T-helper 1 cell treated with Interleukin-12 subunit alpha and Interleukin-12 subunit beta and Interleukin-4 antibody, amounts not matched to agents 30 μg/mL and 1 μg/mL, for 36 hours (primary cell): Measurements from ENCODE around the gene DPP7.
"Not testable (repeated sequence)": the region's sequence is repeated elsewhere in the genome, so short reads cannot be mapped to it uniquely, and the experiment has no call there.

ENCODE experiments used
- H3K27ac Mint-ChIP-seq: one replicate; pipeline ENCODE4 v1.8.0; 2021; ENCODE audit warnings: mild to moderate bottlenecking, mixed read lengths
- H3K27me3 Mint-ChIP-seq: one replicate; pipeline ENCODE4 v1.8.0; 2021; ENCODE audit warnings: low read depth, mixed read lengths
- H3K36me3 Mint-ChIP-seq: one replicate; pipeline ENCODE4 v1.8.0; 2021; ENCODE audit warnings: low read depth, mixed read lengths
- H3K4me1 Mint-ChIP-seq: one replicate; pipeline ENCODE4 v1.8.0; 2021; ENCODE audit warnings: low read depth, mixed read lengths
- H3K4me3 Mint-ChIP-seq: one replicate; pipeline ENCODE4 v1.8.0; 2021; ENCODE audit warnings: mild to moderate bottlenecking, moderate library complexity, mixed read lengths
- H3K9me3 Mint-ChIP-seq: one replicate; pipeline ENCODE4 v1.8.0; 2021; ENCODE audit warnings: mixed read lengths

DPP7 gene

DNA sequence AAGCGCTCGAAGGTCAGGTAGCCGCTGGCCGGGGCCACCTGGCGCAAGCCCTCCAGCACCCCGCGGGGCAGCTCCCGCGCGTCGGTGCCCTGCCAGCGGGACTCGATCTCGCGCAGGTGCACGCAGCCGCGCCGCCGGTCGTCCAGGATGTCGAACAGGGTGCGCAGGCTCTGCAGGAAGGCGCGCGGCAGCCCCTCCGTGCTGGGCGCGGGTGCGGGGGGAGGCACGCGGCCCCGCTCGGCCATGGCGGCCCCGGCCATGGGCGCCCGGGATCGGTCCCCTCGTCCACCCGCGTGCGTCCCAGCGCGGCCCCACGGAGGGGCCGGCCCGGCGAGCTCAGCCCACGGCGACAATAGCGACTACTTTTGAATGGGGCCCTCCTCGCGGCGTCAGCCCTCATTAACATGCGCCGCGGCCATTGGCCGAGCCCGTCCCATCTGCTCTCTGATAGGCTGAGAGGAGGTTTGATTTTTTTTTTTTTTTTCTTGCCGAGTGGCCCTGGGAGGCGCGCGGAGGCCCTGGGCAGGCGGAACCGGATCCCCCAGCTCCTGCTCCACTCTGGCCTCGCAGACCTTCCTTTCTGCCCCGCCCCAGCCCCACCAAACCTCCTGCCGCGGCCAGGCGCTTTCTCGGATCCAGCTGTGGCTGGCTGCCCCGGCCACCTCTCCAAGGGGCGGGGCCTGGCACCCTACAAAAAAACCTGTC is 44.2 kb downstream of the DPP7 start, which contains the start of gene SAPCD2:
TSS of gene SAPCD2 (minus strand) at position 357 of the 705 bp plus-strand sequence. CDS start at position 260, 97 bp downstream.
- Mint-ChIP-seq H3K9me3 (no peaks in the 10 kb centered on the region), H3K27ac (peak within 1 kb of the TSS; percentile 77)

DNA sequence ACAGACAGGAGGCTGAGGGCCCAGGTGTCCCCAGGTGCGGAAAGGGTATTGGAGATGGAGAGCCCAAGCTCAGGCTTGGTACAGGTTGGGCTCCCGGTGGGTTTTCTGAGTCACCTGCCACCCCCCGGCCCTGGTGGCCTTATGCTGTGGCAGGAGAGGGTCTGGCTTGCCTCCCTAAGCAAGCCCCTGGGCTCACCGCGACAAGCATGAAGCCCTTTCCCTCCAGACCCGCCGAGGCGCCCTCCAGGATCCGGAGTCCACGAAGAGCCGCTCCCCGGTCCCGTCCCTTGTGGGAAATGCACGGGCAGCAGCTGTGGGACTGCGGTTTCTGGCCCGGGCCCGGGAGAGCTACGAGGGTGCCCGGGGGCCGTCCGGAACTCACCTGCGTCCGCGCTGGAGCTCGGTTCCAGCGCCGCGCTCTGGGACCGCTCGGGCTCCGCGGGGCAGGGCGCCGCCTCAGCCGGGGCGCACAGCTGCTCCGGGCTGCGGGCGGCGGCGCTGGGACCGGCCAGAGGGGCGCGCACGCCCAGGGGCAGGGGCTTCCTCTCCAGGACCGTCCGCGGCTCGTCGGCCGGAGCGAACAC is 44.9 kb downstream of the DPP7 start:
- Mint-ChIP-seq H3K27ac (no peak overlapping the region), H3K9me3 (no peaks in the 10 kb centered on the region), H3K4me1 (peaks cover 13% of the 10 kb centered on the region), H3K27me3 (no peaks in the 10 kb centered on the region), H3K36me3 (peaks cover 3% of the 10 kb centered on the region), H3K4me3 (peak overlapping the region; percentile 68)

More for the DNA sequence above, 44.2 kb downstream of the DPP7 start, which contains the start of gene SAPCD2:
- Mint-ChIP-seq H3K27me3 (no peaks in the 10 kb centered on the region), H3K36me3 (peaks cover 3% of the 10 kb centered on the region), H3K4me1 (peaks cover 13% of the 10 kb centered on the region), H3K4me3 (peak within 1 kb of the TSS; percentile 85)

GRCh38 chr9:137068539-137069507 is 45.7 kb downstream of the DPP7 start:
- Mint-ChIP-seq H3K27me3 (no peaks in the 10 kb centered on the region), H3K4me3 (peak overlapping the region; percentile 68), H3K36me3 (peaks cover 6% of the 10 kb centered on the region), H3K27ac (no peak overlapping the region), H3K9me3 (no peaks in the 10 kb centered on the region), H3K4me1 (peaks cover 16% of the 10 kb centered on the region)

GRCh38 chr9:137067860-137068538 is 46.5 kb downstream of the DPP7 start:
- no peaks in the 10 kb centered on the region for H3K27me3 Mint-ChIP-seq
- H3K9me3 Mint-ChIP-seq = no peaks in the 10 kb centered on the region
- peak overlapping the region; percentile 55 for H3K4me3 Mint-ChIP-seq

GRCh38 chr9:137066096-137066861 is 48.3 kb downstream of the DPP7 start:
- no peak overlapping the region for H3K4me3 Mint-ChIP-seq
- H3K36me3 Mint-ChIP-seq = peaks cover 6% of the 10 kb centered on the region
- peaks cover 12% of the 10 kb centered on the region for H3K4me1 Mint-ChIP-seq
- H3K27me3 Mint-ChIP-seq = no peaks in the 10 kb centered on the region
- no peak overlapping the region for H3K27ac Mint-ChIP-seq
- no peaks in the 10 kb centered on the region for H3K9me3 Mint-ChIP-seq

More at GRCh38 chr9:137067860-137068538, 46.5 kb downstream of the DPP7 start:
- Mint-ChIP-seq H3K27ac (peak overlapping the region; percentile 65), H3K4me1 (peaks cover 16% of the 10 kb centered on the region), H3K36me3 (peaks cover 6% of the 10 kb centered on the region)

GRCh38 chr9:137065336-137065967 is 49.1 kb downstream of the DPP7 start:
- Mint-ChIP-seq H3K4me1 (peaks cover 7% of the 10 kb centered on the region), H3K36me3 (peaks cover 6% of the 10 kb centered on the region), H3K4me3 (no peak overlapping the region), H3K9me3 (no peaks in the 10 kb centered on the region), H3K27ac (no peak overlapping the region), H3K27me3 (peaks cover 3% of the 10 kb centered on the region)

GRCh38 chr9:137064880-137065164 is 49.7 kb downstream of the DPP7 start:
- Mint-ChIP-seq H3K4me1 (peaks cover 7% of the 10 kb centered on the region), H3K4me3 (no peak overlapping the region), H3K36me3 (peaks cover 6% of the 10 kb centered on the region), H3K27me3 (peaks cover 3% of the 10 kb centered on the region), H3K27ac (no peak overlapping the region), H3K9me3 (no peaks in the 10 kb centered on the region)

GRCh38 chr9:137064027-137064879 is 50.3 kb downstream of the DPP7 start:
- Mint-ChIP-seq H3K27me3 (peaks cover 3% of the 10 kb centered on the region), H3K36me3 (peaks cover 6% of the 10 kb centered on the region), H3K4me3 (no peak overlapping the region), H3K27ac (no peak overlapping the region), H3K4me1 (peaks cover 7% of the 10 kb centered on the region), H3K9me3 (no peaks in the 10 kb centered on the region)

DNA sequence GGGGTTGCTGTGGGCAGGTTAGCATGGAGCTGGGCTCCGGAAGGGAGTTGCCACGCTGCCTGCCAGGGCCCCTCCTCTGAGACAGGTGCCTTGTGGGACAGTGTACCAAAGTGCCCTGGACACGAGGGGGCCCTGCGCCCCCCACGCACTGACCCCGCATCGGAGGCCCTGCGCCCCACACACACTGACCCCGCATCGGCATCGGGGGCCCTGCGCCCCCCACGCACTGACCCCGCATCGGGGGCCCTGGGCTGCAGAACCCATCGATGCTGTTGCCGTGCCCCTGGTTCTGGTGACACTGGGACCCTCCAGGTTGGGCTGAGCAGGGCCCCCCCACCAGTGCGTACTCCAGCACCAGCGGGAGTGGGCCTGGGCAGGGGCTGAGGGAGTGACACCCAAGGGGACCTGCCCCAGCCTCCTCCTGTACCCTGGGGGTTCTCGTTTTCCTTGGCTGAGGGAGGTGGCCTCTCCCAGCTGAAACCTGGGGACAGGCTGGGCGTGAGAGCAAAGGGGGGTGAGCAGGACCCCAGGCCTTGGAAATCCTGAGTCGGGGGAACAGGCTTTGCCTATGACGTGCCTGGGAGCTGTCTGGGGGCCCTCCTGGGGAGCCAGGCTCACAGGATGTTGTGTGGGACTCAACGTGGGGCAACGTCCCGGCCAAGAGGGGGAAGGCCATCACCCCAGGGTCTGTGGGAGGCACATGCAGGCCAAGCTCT is 51.1 kb downstream of the DPP7 start:
- H3K27me3 Mint-ChIP-seq = peaks cover 9% of the 10 kb centered on the region
- H3K4me3 Mint-ChIP-seq = no peak overlapping the region
- H3K27ac Mint-ChIP-seq = no peak overlapping the region
- H3K4me1 Mint-ChIP-seq = peaks cover 7% of the 10 kb centered on the region
- H3K36me3 Mint-ChIP-seq = peaks cover 6% of the 10 kb centered on the region
- H3K9me3 Mint-ChIP-seq = no peaks in the 10 kb centered on the region

DNA sequence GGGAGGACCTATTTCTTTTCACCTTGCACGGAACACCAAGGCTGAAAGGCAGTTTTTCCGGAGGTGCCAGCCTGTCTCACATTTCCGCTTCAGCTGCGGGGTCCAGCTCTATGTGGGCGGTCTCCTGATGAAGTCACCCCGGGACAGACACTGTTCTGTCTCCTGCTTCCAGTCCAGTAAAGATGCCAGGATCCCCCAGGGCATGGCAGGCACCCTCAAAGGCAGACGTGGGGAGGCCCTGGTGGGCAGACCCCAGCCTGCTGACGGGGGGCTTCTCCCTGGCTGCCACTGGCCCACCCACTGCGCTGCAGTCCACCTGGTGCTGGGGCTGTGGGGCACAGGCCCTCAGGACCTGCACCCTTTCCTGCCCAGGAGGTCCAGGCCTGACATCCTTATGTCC is 51.7 kb downstream of the DPP7 start:
- H3K4me3 Mint-ChIP-seq, H3K36me3 Mint-ChIP-seq, H3K9me3 Mint-ChIP-seq, H3K4me1 Mint-ChIP-seq, H3K27ac Mint-ChIP-seq: not testable (repeated sequence)
- peaks cover 11% of the 10 kb centered on the region for H3K27me3 Mint-ChIP-seq

DNA sequence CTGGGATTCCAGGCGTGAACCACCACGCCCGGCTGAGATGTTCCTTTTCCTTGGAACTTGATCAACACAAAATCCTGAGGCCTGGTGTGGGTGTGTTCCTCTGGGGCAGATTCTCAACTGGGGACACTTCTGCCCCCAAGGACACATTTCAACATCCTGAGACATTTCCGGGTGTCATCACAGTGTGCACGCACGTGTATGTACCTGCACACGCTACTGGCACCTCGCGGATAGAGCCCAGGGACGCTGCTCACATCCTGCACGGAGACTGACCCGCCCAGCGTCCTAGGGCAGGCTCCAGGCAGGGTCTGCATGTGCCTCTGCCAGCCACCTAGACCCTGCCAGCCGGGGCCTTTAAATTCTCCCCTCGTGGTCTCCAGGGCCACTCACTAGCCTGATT is 52.1 kb downstream of the DPP7 start:
- Mint-ChIP-seq H3K4me1 (peaks cover 3% of the 10 kb centered on the region), H3K27ac (no peak overlapping the region), H3K4me3 (no peak overlapping the region)

More for the DNA sequence above, 52.1 kb downstream of the DPP7 start:
- Mint-ChIP-seq H3K36me3 (peaks cover 6% of the 10 kb centered on the region), H3K9me3 (no peaks in the 10 kb centered on the region), H3K27me3 (peaks cover 11% of the 10 kb centered on the region)
